Rectal smooth muscle tissue (tissue), 1 donor: ENCODE data around the gene SAMD11.

Source experiments
- H3K27ac ChIP-seq: one replicate; pipeline ENCODE4 v1.7.0; 2013; ENCODE audit warnings: low read depth, low read length, inconsistent platforms
- H3K27me3 ChIP-seq: one replicate; pipeline ENCODE4 v1.7.0; 2013; ENCODE audit warnings: low read length; ENCODE audit not compliant: control insufficient read depth, insufficient read depth
- H3K36me3 ChIP-seq: one replicate; pipeline ENCODE4 v1.7.0; 2013; ENCODE audit warnings: low read length; ENCODE audit not compliant: control insufficient read depth, insufficient read depth
- H3K4me1 ChIP-seq: one replicate; pipeline ENCODE4 v1.7.0; 2013; ENCODE audit warnings: low read length; ENCODE audit not compliant: control insufficient read depth, insufficient read depth
- H3K4me3 ChIP-seq: one replicate; pipeline ENCODE4 v1.7.0; 2013; ENCODE audit warnings: low read length
- H3K9ac ChIP-seq: one replicate; pipeline ENCODE4 v1.7.0; 2013; ENCODE audit warnings: low read length

SAMD11 gene

DNA sequence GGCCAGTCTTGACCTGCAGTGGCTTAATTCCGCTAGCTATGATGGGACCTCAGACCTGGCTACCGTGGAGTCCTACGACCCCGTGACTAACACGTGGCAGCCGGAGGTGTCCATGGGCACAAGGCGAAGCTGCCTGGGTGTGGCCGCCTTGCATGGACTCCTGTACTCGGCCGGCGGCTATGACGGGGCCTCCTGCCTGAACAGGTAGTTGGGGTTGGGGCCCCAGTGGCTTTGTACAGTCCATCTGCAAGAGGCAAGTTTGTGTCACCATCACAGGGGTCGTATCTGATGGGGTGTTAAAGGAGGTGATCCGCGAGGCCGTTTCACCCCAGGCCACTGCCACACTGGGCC is 39.6 kb downstream of the SAMD11 start:
- H3K9ac ChIP-seq, result no peak overlapping the region
- H3K27ac ChIP-seq, result no peak overlapping the region
- H3K27me3 ChIP-seq, result peaks cover 7% of the 10 kb centered on the region
- H3K4me3 ChIP-seq, result no peak overlapping the region
- H3K36me3 ChIP-seq, result no peaks in the 10 kb centered on the region
- H3K4me1 ChIP-seq, result no peaks in the 10 kb centered on the region

DNA sequence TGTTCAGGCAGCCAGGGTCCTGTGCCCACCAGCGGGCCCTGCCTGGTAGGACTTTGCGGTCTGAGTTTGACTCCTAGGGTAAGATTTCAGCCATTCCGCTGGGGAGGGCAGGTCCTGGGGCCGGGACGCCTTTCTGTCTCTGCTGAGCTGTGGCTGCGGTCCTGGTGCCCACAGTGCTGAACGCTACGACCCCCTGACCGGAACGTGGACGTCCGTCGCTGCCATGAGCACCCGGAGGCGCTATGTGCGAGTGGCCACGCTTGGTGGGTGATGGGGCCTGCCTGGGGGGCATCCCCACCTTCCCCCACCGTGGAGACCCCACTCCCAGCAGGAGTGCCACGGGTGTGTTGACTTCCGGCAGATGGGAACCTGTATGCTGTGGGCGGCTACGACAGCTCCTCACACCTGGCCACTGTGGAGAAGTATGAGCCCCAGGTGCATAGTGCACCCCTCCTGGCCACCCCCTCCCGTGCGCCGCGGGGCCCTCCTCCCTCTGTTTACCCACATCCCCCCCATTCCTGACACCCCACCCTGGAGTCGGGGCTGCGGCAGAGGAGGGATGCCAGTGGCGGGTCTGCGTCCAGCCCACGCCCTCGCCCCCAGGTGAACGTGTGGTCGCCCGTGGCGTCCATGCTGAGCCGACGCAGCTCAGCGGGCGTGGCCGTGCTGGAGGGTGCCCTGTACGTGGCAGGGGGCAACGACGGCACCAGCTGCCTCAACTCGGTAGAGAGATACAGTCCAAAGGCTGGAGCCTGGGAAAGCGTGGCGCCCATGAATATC is 40.2 kb downstream of the SAMD11 start:
- Histone ChIP-seq H3K9ac (no peak overlapping the region), H3K36me3 (no peaks in the 10 kb centered on the region), H3K27me3 (peaks cover 8% of the 10 kb centered on the region), H3K4me1 (no peaks in the 10 kb centered on the region), H3K4me3 (no peak overlapping the region), H3K27ac (no peak overlapping the region)

DNA sequence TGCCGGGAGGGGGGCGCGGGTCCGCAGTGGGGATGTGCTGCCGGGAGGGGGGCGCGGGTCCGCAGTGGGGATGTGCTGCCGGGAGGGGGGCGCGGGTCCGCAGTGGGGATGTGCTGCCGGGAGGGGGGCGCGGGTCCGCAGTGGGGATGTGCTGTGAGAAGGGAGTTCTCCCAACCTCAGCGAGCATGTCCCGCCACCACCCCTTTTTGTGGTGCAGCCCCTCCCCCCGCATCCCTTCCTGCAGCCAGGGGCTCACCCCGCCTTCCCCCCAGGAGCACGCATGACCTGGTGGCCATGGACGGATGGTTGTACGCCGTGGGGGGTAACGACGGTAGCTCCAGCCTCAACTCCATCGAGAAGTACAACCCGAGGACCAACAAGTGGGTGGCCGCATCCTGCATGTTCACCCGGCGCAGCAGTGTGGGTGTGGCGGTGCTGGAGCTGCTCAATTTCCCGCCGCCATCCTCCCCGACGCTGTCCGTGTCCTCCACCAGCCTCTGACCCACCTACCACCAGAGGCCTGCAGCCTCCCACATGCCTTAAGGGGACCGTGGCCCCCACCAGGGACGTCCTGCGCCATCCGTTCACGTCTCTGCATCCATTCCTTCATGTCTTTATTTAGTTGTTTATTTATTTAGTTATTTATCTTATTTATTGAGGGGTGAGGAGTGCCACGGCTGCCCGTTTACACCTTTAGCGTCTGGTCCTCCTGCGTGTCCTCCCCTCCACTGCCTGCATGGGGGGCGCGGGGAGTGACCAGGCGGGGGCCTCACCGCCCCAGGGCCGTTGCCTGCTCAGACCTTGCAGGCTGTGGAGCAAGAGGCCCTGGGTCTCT is 41.2 kb downstream of the SAMD11 start:
- Histone ChIP-seq H3K4me1 (no peaks in the 10 kb centered on the region), H3K4me3 (no peak overlapping the region), H3K27ac (no peak overlapping the region), H3K27me3 (peaks cover 11% of the 10 kb centered on the region), H3K36me3 (no peaks in the 10 kb centered on the region), H3K9ac (no peak overlapping the region)

DNA sequence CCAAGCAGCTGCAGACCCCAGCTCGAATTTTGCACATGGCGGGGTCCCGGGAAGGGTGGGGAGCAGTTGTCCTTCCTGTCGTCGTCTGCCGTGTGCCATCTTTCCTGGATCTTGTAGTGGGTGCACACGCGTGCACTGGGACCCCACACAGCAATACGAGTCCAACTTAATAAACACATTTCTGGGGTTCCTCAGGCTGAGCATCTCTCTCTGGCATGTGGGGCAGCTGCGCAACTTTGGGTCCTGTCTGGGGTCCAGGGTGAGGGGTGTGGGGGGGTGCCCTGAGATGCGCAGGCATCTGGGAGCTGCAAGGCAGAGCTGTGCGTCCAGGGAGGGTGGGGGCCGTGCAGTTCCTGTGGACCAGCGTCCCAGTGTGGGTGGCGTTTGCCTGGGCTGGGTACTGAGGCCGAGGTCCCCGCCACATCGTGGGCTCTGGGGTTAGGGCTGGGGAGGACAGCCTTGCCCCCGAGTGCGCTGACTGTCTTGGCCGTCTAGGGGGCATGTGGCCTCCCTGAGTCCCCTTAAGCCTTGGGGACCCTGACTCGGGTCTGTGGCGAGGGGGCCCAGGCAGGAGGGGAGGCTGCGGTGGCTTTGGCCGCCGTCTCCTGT is 41.9 kb downstream of the SAMD11 start:
- no peak overlapping the region for H3K27ac ChIP-seq
- H3K36me3 ChIP-seq, result no peaks in the 10 kb centered on the region
- H3K9ac ChIP-seq, result no peak overlapping the region
- H3K27me3 ChIP-seq, result peaks cover 17% of the 10 kb centered on the region
- no peaks in the 10 kb centered on the region for H3K4me1 ChIP-seq
- no peak overlapping the region for H3K4me3 ChIP-seq

DNA sequence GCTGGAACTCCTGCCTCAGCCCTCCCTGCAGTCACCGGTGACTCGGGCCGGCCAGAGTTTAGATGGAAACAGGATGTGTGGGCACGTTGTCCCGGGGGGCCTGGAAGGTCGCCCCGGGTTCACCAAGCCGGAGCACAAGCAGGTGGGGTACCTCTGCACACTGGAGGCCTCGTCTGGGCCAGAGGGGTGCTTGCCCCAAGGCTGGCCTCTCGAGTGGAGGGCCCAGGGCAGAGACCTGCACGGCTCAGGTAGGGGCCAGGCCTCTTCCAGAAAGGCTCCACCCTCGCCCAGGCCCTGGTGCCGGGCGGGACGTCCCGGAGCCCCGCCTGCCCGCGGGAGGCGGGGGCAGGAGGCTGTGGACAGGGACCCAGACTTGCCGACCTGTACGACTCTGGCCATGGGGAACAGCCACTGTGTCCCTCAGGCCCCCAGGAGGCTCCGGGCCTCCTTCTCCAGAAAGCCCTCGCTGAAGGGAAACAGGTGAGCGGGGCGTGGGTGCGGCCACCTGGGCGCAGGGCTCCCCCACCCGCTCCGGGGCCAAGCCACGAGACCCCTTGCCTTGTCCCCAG is 42.5 kb downstream of the SAMD11 start, which contains the start of gene PLEKHN1:
PLEKHN1 (plus strand) TSS at position 348 of the 569 bp plus-strand sequence; CDS start at position 398, 50 bp downstream.
- no peaks in the 10 kb centered on the region for H3K36me3 ChIP-seq
- peak within 1 kb of the TSS; percentile 78 for H3K4me3 ChIP-seq
- no peaks in the 10 kb centered on the region for H3K4me1 ChIP-seq
- H3K27ac ChIP-seq, result no peak within 1 kb of the TSS
- H3K9ac ChIP-seq, result no peak within 1 kb of the TSS
- H3K27me3 ChIP-seq, result peaks cover 20% of the 10 kb centered on the region

DNA sequence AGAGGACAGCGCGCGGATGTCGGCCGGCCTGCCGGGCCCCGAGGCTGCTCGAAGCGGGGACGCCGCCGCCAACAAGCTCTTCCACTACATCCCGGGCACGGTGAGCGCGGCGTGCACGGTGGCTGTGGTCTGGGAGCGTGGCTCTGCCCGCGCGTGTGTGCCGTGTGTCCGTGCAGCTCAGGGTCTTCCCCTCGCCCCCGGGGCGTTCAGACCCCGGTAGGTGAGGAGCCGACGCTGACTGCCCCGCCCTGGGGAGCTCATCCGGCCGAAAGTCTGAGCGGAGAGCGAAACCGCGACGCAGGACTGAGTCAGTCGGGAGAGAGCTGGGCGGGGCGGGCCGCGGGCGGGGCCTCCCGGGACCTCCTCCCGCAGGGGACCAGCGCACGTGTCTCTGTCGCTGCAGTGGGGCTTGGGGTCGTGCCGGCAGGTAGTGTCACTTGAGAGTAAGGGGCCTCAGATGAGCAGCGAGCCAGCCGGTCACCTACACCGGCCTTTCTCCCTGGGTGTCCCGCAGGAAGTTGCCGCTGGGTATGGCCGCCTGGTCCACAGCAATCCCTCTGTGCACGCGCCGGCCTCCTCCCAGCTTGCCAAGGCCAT is 43.1 kb downstream of the SAMD11 start:
- no peaks in the 10 kb centered on the region for H3K4me1 ChIP-seq
- no peak overlapping the region for H3K27ac ChIP-seq
- H3K9ac ChIP-seq, result no peak overlapping the region
- H3K36me3 ChIP-seq, result no peaks in the 10 kb centered on the region
- H3K4me3 ChIP-seq, result peak overlapping the region; percentile 78
- H3K27me3 ChIP-seq, result peaks cover 20% of the 10 kb centered on the region

DNA sequence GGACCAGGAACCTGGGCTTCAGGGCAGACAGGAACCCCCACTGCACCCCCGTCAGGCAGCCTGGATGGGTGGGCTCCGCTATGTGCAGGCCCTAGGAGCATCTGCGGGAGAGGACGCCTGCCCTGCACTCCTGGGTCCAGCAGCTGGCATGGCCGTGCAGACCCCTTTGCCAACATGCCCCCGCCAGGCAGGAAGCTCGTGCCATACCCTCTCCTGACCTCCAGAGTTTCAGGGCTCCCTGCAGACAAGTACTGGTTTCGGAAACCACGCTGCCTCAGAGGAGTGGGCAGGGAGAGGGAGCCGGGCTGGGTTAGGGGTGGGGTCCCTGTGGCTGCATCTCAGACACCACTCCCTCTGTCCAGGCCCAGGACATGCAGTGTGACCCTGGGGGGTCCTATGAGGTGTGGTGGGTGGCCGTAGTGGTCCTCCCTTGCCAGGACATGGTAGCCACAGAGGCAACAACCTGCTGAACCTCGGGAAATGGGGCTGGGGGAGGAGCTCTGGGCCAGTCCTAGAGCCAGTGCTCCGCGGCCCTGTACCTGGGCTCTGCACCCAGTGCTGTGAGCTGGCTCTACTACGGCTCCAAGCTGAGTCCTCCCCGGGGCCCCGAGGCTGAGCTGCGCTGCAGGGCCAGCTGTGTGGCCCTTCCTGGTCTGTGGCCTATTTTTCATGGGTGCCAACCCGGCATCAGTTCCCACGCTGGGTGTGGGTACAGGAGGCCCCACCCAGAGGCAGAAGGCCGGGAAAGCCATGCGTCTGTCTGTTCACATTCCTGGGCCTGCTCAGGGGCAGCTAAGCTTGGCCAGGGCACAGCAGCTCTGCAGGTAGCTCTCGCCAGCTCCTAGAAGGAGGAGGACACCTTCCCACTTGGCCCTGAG is 44.0 kb downstream of the SAMD11 start:
- H3K27ac ChIP-seq, result no peak overlapping the region
- H3K4me1 ChIP-seq, result no peaks in the 10 kb centered on the region
- H3K9ac ChIP-seq, result no peak overlapping the region
- peaks cover 23% of the 10 kb centered on the region for H3K27me3 ChIP-seq
- no peaks in the 10 kb centered on the region for H3K36me3 ChIP-seq
- no peak overlapping the region for H3K4me3 ChIP-seq

DNA sequence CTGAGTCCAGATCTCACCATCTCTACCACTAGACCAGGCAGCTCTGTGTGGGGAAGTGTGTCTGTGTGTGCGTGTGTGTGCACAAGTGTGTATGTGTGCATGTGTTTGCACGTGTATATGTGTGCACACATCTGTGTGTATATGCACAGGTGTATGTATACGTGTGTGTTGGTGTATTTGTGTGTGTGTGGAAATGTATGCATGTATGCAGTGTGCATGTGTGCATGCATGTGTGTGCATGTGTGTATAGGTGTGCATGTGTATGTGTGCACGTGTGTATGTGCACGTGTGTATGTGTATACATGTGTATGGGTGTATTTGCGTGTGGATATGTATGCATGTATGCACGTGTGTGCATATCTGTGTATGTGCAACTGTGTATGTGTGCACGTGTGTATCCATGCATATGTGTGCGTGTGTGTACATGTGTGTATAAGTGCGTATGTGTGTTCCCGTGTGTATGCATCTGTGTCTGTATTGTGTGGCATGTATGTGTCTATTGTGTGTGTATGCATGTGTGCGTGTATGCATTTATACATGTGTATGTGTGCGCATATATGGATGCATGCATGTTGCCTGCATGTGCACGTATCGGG is 45.6 kb downstream of the SAMD11 start:
- H3K27me3 ChIP-seq, result peaks cover 29% of the 10 kb centered on the region
- no peak overlapping the region for H3K4me3 ChIP-seq
- H3K27ac ChIP-seq, result no peak overlapping the region
- no peaks in the 10 kb centered on the region for H3K36me3 ChIP-seq
- no peak overlapping the region for H3K9ac ChIP-seq
- H3K4me1 ChIP-seq, result no peaks in the 10 kb centered on the region

DNA sequence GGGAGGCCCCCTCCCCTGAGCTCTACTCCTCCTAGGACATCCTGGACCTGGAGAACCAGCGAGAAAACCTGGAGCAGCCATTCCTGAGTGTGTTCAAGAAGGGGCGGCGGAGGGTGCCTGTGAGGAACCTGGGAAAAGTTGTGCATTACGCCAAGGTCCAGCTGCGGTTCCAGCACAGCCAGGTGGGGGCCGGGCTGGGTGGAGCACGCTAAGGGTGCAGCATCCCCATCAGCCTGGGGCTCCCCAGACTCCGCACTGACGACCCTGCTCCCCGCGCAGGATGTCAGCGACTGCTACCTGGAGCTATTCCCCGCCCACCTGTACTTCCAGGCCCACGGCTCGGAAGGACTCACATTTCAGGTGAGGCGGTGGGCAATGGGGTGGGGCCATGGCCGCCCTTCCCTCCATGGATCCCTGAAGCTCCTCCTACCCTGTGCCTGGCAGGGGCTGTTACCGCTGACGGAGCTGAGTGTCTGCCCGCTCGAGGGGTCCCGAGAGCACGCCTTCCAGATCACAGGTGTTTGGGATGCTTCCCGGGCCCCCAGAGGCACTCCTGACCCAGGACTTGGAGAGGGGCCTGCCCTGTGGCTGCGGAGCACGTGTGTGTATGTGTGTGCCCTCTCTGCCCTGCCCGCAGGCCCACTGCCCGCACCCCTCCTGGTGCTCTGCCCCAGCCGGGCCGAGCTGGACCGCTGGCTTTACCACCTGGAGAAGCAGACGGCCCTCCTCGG is 46.7 kb downstream of the SAMD11 start:
- H3K9ac ChIP-seq, result no peak overlapping the region
- peaks cover 29% of the 10 kb centered on the region for H3K27me3 ChIP-seq
- no peaks in the 10 kb centered on the region for H3K36me3 ChIP-seq
- H3K27ac ChIP-seq, result no peak overlapping the region
- H3K4me3 ChIP-seq, result no peak overlapping the region
- no peaks in the 10 kb centered on the region for H3K4me1 ChIP-seq

DNA sequence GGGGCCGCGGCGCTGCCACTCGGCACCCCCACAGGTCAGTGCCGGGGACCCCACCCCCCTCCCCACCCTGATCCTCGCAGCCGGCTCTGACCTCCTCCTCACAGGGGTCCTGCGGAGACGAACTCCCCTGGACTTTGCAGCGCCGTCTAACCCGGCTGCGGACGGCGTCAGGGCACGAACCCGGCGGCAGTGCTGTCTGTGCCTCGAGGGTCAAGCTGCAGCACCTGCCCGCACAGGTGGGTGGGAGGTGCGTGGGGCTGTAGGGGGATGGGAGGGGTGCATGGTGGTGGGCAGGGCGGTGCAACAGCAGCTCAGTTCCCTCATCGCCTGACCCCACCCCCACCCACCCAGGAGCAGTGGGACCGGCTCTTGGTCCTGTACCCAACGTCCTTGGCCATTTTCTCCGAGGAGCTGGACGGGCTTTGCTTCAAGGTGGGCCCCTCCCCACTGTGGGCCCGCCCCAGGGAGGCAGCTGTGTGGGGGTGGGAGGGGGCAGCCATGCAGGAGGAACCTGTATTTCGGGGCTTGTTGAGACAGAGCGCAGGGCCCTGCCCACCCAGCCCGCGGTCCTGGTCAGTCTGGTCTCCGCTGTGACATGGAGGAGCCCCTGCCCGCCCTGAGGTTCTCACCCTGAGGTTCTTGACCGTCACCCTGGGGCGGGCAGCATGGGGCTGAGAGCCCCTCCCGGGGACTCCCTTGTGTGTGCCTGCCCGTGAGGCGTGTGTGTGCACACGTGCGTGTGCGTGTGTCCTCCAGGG is 47.4 kb downstream of the SAMD11 start:
- no peaks in the 10 kb centered on the region for H3K36me3 ChIP-seq
- peaks cover 2% of the 10 kb centered on the region for H3K4me1 ChIP-seq
- H3K9ac ChIP-seq, result no peak overlapping the region
- H3K4me3 ChIP-seq, result no peak overlapping the region
- H3K27ac ChIP-seq, result no peak overlapping the region
- peaks cover 30% of the 10 kb centered on the region for H3K27me3 ChIP-seq
